Immature natural killer cell (primary cell): ENCODE results near the gene IRF6. TPM values are rescaled to one million over a fixed set of nuclear protein-coding genes. Genes with fewer than 3 reads are reported as not detected.

Experiments used
- DNase-seq, 3 donors: peaks; one replicate each; pipeline ENCODE4 v3.0.0; 2022; ENCODE audit warnings: mixed read lengths in 1 of 3
- H3K27ac Mint-ChIP-seq, 6 donors: one replicate each; pipeline ENCODE4 v1.8.0; 2020; ENCODE audit warnings: mixed read lengths in 6 of 6, mild to moderate bottlenecking in 5 of 6, inconsistent platforms in 4 of 6, moderate library complexity in 3 of 6
- H3K27me3 Mint-ChIP-seq, 3 donors: one replicate each; pipeline ENCODE4 v1.8.0; 2020 to 2021; ENCODE audit warnings: low read depth in 3 of 3, mild to moderate bottlenecking in 3 of 3, mixed read lengths in 3 of 3, moderate library complexity in 3 of 3, inconsistent platforms in 1 of 3
- H3K36me3 Mint-ChIP-seq, 3 donors: one replicate each; pipeline ENCODE4 v1.8.0; 2020; ENCODE audit warnings: mixed read lengths in 3 of 3, inconsistent platforms in 2 of 3, mild to moderate bottlenecking in 2 of 3
- H3K4me1 Mint-ChIP-seq, 2 donors: one replicate each; pipeline ENCODE4 v1.8.0; 2020; ENCODE audit warnings: inconsistent platforms in 2 of 2, mild to moderate bottlenecking in 2 of 2, mixed read lengths in 2 of 2, moderate library complexity in 1 of 2
- H3K4me3 Mint-ChIP-seq, 5 donors: one replicate each; pipeline ENCODE4 v1.8.0; 2020; ENCODE audit warnings: mild to moderate bottlenecking in 5 of 5, mixed read lengths in 5 of 5, inconsistent platforms in 3 of 5, moderate library complexity in 3 of 5
- H3K9me3 Mint-ChIP-seq, 6 donors: one replicate each; pipeline ENCODE4 v1.8.0; 2020; ENCODE audit warnings: mild to moderate bottlenecking in 6 of 6, mixed read lengths in 6 of 6, inconsistent platforms in 4 of 6, moderate library complexity in 3 of 6
- polyA plus RNA-seq, 3 donors: library from polyadenylated mRNA; unstranded; fragments of 300-500 nt; fragmentation: Illumina TruSeq; gene quantifications; one replicate each; pipeline ENCODE4 v1.2.3, GENCODE V29; 2021

IRF6 gene
- polyA plus RNA-seq, 3 donors from 2014 or later: 5.2 TPM; not detected in 1

GRCh38 chr1:209774592-209774991 lies 31.4 kb downstream of the IRF6 start:
- Mint-ChIP-seq H3K4me3 (no peak overlapping the region), H3K9me3 (no peaks in the 10 kb centered on the region), H3K27ac (peak overlapping the region in 4 of 6 donors; percentile 58 to 89 (median 73)), H3K4me1 (peaks cover 13 to 25% of the 10 kb centered on the region in 2 donors), H3K27me3 (peaks cover 0 to under 1% (median 0%) of the 10 kb centered on the region in 3 donors), H3K36me3 (peaks cover 21 to 56% (median 39%) of the 10 kb centered on the region in 3 donors)
- DNase-seq: no peak

- H3K4me1 Mint-ChIP-seq: peaks cover 0 to 35% of the 10 kb centered on the region in 2 donors
- H3K27ac Mint-ChIP-seq: no peak overlapping the region
- peaks cover 14 to 45% (median 30%) of the 10 kb centered on the region in 3 donors for H3K36me3 Mint-ChIP-seq
- no peak for DNase-seq
- H3K9me3 Mint-ChIP-seq: no peaks in the 10 kb centered on the region
- H3K4me3 Mint-ChIP-seq: no peak overlapping the region
- peaks cover 0 to 8% (median 6%) of the 10 kb centered on the region in 3 donors for H3K27me3 Mint-ChIP-seq
Observed at GRCh38 chr1:209772126-209772525, 33.8 kb downstream of the IRF6 start.

DNA sequence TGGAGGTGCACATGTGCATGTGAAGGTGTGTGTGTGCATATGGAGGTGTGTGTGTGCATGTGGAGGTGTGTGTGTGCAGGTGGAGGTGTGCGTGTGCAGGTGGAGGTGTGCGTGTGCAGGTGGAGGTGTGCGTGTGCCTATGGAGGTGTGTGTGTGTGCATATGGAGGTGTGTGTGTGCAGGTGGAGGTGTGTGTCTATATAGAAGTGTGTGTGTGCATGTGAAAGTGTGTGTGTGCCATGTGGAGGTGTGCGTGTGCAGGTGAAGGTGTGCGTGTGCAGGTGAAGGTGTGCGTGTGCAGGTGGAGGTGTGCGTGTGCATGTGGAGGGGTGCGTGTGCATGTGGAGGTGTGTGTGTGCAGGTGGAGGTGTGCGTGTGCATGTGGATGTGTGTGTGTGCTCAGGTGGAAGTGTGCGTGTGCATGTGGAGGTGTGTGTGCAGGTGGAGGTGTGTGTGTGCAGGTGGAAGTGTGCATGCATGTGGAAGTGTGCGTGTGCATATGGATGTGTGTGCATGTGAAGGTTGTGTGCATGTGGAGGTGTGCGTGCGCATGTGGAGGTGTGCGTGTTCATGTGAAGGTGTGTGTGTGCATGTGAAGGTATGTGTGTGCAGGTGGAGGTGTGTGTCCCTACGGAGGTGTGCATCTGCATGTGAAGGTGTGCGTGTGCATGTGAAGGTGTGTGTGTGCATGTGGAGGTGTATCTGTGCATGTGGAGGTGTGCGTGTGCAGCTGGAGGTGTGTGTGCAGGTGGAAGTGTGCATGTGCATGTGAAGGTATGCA lies 35.1 kb downstream of the IRF6 start:
- H3K4me1 Mint-ChIP-seq: peaks cover 0 to 48% of the 10 kb centered on the region in 2 donors
- H3K36me3 Mint-ChIP-seq: peaks cover 16 to 47% (median 36%) of the 10 kb centered on the region in 3 donors
- peaks cover 0 to 8% (median 6%) of the 10 kb centered on the region in 3 donors for H3K27me3 Mint-ChIP-seq
- H3K27ac Mint-ChIP-seq: no peak overlapping the region
- no peak for DNase-seq
- H3K9me3 Mint-ChIP-seq: no peaks in the 10 kb centered on the region
- no peak overlapping the region for H3K4me3 Mint-ChIP-seq

DNA sequence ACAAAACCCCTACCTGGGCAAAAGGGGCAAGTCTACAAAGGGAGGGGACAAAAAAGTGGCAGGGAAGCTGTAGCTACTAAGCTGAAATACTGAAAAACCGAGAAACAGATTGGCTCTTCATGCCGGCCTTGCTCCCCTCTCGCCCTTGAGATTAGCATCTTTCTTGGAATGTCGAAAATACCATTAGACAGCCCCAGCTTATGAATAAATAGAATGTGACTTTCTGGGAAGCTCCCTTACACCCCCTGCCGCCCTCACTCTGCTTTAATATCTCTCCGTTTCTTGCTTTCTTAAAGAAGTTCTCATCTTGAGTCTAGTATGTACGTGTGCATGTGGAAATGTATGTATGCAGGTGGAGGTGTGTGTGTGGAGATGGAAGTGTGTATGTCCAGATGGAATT lies 36.0 kb downstream of the IRF6 start:
- H3K4me1 Mint-ChIP-seq: peaks cover 0 to 46% of the 10 kb centered on the region in 2 donors
- no peak overlapping the region for H3K4me3 Mint-ChIP-seq
- DNase-seq: no peak
- H3K27ac Mint-ChIP-seq: no peak overlapping the region
- H3K36me3 Mint-ChIP-seq: peaks cover 14 to 45% (median 34%) of the 10 kb centered on the region in 3 donors
- peaks cover 0 to 8% (median 6%) of the 10 kb centered on the region in 3 donors for H3K27me3 Mint-ChIP-seq
- no peaks in the 10 kb centered on the region for H3K9me3 Mint-ChIP-seq

GRCh38 chr1:209769171-209769904 lies 36.6 kb downstream of the IRF6 start:
- Mint-ChIP-seq H3K9me3 (no peaks in the 10 kb centered on the region), H3K36me3 (peaks cover 14 to 42% (median 30%) of the 10 kb centered on the region in 3 donors), H3K27me3 (peaks cover 0 to 8% (median 6%) of the 10 kb centered on the region in 3 donors)

DNA sequence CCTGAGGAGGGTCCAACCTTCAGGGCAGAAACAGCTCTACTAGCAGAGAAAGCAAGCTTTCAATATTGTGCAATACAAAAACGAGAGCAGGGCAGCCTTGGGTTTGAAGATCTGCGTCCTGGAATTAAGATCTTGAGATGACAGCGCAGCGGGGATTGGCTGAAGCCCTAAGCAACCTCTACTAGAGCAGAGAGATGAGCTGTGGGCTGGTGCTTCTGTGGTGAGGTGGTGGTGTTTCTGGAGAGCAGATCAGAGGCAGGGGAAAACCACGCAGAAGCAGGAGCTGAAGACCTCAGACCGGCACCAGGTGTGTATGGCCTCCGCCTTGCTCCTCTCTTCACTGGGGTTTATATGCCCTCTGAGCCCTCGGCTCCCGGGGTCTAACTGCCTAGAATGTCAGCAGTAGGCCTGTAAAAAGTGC lies 37.6 kb downstream of the IRF6 start:
- no peak overlapping the region for H3K27ac Mint-ChIP-seq
- H3K4me1 Mint-ChIP-seq: peaks cover 11 to 40% of the 10 kb centered on the region in 2 donors
- no peaks in the 10 kb centered on the region for H3K9me3 Mint-ChIP-seq
- H3K36me3 Mint-ChIP-seq: peaks cover 22 to 46% (median 32%) of the 10 kb centered on the region in 3 donors
- H3K27me3 Mint-ChIP-seq: peaks cover 0 to 8% (median 6%) of the 10 kb centered on the region in 3 donors
- no peak overlapping the region for H3K4me3 Mint-ChIP-seq
- DNase-seq: peak; percentile 77 to 80 (median 79)

More at GRCh38 chr1:209769171-209769904, 36.6 kb downstream of the IRF6 start:
- Mint-ChIP-seq H3K4me1 (peaks cover 1 to 42% of the 10 kb centered on the region in 2 donors), H3K4me3 (no peak overlapping the region), H3K27ac (no peak overlapping the region)
- peak; percentile 74 to 80 (median 75) for DNase-seq

- H3K27ac Mint-ChIP-seq: no peak overlapping the region
- no peak for DNase-seq
- H3K4me1 Mint-ChIP-seq: peaks cover 17 to 42% of the 10 kb centered on the region in 2 donors
- peaks cover 26 to 49% (median 32%) of the 10 kb centered on the region in 3 donors for H3K36me3 Mint-ChIP-seq
- peaks cover 0 to 8% (median 6%) of the 10 kb centered on the region in 3 donors for H3K27me3 Mint-ChIP-seq
- H3K4me3 Mint-ChIP-seq: no peak overlapping the region
- no peaks in the 10 kb centered on the region for H3K9me3 Mint-ChIP-seq
Observed at GRCh38 chr1:209767706-209768105, 38.2 kb downstream of the IRF6 start.

DNA sequence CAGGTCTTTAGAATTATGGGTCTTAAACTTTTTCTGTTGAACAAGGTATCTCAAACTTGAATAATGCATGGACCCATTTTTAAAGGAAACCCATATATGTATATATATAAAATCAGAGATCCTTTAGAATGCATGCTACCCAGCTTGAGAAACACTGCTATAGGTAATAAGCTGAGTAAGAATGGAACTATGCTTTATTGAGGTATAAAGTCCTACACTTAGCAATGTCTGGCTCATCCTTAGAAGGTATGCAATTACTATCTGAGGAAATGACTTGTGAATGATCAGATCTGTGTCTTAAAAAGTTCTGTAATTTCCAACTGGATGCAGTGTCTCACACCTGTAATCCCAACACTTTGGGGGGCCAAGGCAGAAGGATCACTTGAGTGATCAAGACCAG lies 38.8 kb downstream of the IRF6 start:
- H3K27ac Mint-ChIP-seq: peak overlapping the region in 2 of 6 donors; percentile 55 to 85
- H3K4me3 Mint-ChIP-seq: peak overlapping the region in 1 of 5 donors; percentile 72
- DNase-seq: no peak
- H3K27me3 Mint-ChIP-seq: peaks cover 0 to 8% (median 6%) of the 10 kb centered on the region in 3 donors
- H3K36me3 Mint-ChIP-seq: peaks cover 32 to 55% (median 36%) of the 10 kb centered on the region in 3 donors
- peaks cover 24 to 47% of the 10 kb centered on the region in 2 donors for H3K4me1 Mint-ChIP-seq
- no peaks in the 10 kb centered on the region for H3K9me3 Mint-ChIP-seq

GRCh38 chr1:209766051-209766450 lies 39.9 kb downstream of the IRF6 start:
- no peak for DNase-seq
- peaks cover 40 to 65% (median 43%) of the 10 kb centered on the region in 3 donors for H3K36me3 Mint-ChIP-seq
- H3K27ac Mint-ChIP-seq: peak overlapping the region in 2 of 6 donors; percentile 85 to 89
- H3K27me3 Mint-ChIP-seq: peaks cover 0 to 8% (median 6%) of the 10 kb centered on the region in 3 donors
- peaks cover 34 to 57% of the 10 kb centered on the region in 2 donors for H3K4me1 Mint-ChIP-seq
- H3K9me3 Mint-ChIP-seq: no peaks in the 10 kb centered on the region
- peak overlapping the region; percentile 22 to 72 (median 61) for H3K4me3 Mint-ChIP-seq

- no peak for DNase-seq
- H3K4me3 Mint-ChIP-seq: peak overlapping the region in 2 of 5 donors; percentile 40 to 78
- H3K36me3 Mint-ChIP-seq: peaks cover 53 to 80% (median 57%) of the 10 kb centered on the region in 3 donors
- no peaks in the 10 kb centered on the region for H3K9me3 Mint-ChIP-seq
- peaks cover 77 to 83% of the 10 kb centered on the region in 2 donors for H3K4me1 Mint-ChIP-seq
- H3K27ac Mint-ChIP-seq: peak overlapping the region; percentile 26 to 87 (median 80)
- H3K27me3 Mint-ChIP-seq: peaks cover 0 to 1% (median 0%) of the 10 kb centered on the region in 3 donors
Observed at GRCh38 chr1:209761011-209761635, 44.8 kb downstream of the IRF6 start.

GRCh38 chr1:209759829-209760359 lies 46.0 kb downstream of the IRF6 start:
- Mint-ChIP-seq H3K9me3 (no peaks in the 10 kb centered on the region), H3K4me1 (peaks cover 83 to 96% of the 10 kb centered on the region in 2 donors), H3K27me3 (peaks cover 0 to 5% (median 0%) of the 10 kb centered on the region in 3 donors), H3K27ac (peak overlapping the region; percentile 56 to 99 (median 94)), H3K4me3 (peak overlapping the region in 3 of 5 donors; percentile 53 to 96 (median 63)), H3K36me3 (peaks cover 50 to 72% (median 53%) of the 10 kb centered on the region in 3 donors)
- no peak for DNase-seq

DNA sequence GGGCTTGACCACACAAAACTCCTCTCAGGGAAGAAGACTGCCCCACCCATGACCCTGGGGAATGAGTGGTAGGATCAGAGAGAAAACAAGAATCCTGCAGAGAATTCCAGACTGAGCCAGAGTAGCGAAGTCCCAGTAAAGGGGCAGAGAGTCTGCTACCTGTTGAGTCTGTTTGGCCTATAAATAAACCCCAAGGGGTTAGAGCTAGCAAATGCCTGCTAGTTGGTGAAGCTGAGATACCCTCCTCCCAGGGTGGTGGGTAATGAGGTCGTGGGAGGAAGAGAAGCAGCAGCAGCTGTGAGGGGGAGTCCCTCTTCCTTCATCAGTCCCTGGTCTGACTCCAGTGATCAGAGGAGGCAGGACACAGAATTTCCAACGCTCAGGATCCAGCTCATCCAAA lies 47.5 kb downstream of the IRF6 start:
- H3K27ac Mint-ChIP-seq: peak overlapping the region; percentile 91 to 99 (median 96)
- peaks cover 80 to 87% of the 10 kb centered on the region in 2 donors for H3K4me1 Mint-ChIP-seq
- peaks cover 0 to 5% (median 0%) of the 10 kb centered on the region in 3 donors for H3K27me3 Mint-ChIP-seq
- DNase-seq: no peak
- peak overlapping the region; percentile 93 to 97 (median 96) for H3K4me3 Mint-ChIP-seq
- H3K36me3 Mint-ChIP-seq: peaks cover 41 to 60% (median 45%) of the 10 kb centered on the region in 3 donors
- H3K9me3 Mint-ChIP-seq: no peaks in the 10 kb centered on the region
